SW 1271 (cell line): ENCODE measurements around the gene TTC13.

Experiments
- DNase-seq, 2 experiments: peaks; one replicate each; lab custom pipeline; 2025; lab: John Stamatoyannopoulos, UW

TTC13 gene

DNA sequence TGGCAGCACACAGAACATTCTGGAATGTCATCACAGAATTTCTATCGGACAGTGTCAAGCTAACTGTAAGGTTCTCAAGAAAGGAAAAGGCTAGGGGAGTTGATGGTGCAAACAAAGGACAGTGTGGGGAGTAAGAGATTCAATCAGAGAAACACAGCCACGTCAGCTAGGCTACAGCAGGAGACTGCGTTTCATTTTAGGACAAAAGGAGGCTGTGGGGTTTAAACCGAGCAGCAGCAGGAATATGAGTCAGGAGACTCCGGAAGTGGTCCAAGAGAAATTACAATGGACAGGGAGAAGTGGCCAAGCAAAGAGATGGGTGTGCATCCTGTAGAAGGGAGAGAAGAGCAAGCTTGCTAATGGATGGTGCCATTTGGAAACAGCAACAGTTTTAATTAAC is 72.9 kb downstream of the TTC13 start:
- DNase-seq: no peak

DNA sequence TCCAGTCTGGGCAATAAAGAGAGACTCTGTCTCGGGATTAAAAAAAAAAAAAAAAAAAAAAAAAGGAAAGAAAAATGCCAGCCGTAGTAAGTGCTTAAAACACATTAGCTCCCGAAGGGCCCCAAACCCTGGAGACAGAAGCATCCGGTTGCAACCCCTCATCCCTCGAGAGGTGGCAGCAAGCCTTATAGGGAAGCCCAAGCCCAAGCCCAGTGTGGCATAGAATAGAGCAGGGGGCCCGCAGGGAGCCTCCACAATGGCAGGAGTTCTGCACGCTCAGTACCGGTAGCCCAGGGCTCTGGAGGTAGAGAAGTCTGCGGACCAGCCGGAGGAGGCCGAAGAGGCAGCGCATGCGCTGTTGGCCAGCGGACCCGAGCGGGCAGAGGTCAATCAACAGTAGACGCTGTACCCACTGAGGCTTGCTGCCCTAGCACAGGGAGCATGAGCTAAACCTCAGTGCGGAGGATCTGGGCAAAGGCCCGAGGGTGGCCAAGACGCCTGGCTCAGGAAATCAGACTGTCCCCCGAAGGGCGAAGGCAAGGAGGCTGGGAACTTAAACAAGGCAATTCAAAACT is 76.2 kb downstream of the TTC13 start:
- DNase-seq: no peak

DNA sequence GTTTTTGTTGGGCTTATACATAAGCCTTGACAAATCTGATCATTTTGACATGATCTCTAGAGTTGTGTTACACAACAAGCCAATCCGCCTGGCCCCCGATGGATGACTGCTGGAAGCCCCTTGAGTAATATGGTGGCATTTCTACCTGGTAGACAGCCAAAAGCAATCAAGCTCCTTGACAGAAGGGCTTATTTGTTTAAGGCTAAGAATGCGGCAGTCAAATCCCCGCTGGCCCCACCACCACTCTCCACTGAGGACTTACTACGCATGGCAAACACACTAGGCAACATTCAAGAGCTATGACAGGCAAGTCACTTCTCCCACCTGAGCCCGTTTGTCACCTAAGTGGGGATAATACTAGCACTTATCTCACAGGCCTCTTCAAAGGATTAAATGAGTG is 77.0 kb downstream of the TTC13 start:
- DNase-seq: no peak

DNA sequence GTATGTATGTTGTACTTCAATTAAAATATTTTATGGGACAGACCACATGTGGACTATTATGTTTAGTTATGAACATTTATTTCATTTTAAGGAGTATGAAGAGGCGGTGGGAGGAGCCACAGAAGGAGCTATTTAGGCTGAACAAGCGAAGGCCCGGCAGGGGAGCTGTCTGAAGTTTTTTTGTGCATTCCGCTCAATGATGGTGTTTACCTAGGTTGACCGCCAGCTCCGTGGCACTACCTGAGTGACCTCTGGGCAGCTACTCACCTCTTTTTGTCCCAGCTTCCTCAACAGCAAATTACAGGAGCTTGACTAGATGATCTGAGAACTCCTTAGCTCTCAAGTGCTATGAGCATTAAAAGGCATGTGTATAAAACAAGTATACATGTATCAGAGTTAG is 77.7 kb downstream of the TTC13 start:
- no peak for DNase-seq

DNA sequence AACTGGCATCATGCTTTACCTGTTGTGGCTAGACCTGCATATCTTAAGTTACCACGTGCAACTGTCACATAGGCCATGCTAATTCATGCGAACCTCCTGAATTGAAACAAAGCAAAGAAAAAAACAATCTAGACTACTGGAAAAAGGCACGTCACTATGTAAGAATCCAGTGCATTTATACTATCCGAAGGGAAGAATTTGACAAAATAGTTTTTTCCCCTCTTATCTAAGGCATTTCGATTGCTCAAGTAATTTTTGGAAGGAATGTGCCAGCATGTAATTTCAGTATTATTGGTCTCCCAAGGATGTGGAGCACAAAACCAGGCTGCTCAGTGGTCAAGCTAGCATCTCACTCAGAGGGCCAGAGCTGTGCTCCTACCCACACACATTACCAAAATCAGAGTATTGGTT is 78.8 kb downstream of the TTC13 start:
- DNase-seq: no peak

DNA sequence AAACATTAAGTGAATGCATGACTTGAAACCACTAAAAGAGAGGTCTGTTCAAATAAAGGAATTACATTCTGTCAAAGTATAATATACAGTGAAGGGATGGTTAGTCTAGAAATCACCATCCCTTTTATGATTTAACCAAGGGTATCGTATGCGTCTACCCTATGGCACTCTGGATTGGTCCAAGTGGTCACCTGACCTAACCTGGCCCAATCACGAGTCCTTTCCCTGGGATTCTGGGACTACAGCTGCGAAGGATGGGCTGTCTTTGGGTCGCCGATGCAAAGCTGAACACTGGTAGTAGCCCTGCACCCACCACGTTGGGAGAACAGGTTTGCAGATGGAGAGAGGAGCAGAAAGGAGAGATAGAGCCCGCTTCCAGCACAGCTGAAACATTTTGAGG is 79.9 kb downstream of the TTC13 start:
- no peak for DNase-seq

DNA sequence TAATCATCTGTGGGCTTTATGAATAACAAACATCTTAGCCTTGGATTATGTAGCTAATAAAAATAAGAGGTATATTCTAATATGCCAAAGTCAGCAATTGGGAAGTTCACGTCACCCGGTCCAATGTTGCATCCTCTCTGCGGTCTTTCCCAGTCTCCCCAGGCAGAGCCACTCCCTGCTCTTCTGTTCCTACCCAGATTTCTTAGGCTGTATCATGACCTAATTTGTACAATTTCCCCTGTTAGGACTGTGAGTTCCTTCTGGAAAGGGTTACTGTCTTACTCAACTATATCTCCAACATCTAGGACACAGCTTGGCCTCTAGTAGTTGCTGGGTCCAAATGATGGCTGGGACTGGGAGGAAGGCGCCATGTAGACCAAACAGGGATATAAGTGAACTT is 80.5 kb downstream of the TTC13 start:
- no peak for DNase-seq

DNA sequence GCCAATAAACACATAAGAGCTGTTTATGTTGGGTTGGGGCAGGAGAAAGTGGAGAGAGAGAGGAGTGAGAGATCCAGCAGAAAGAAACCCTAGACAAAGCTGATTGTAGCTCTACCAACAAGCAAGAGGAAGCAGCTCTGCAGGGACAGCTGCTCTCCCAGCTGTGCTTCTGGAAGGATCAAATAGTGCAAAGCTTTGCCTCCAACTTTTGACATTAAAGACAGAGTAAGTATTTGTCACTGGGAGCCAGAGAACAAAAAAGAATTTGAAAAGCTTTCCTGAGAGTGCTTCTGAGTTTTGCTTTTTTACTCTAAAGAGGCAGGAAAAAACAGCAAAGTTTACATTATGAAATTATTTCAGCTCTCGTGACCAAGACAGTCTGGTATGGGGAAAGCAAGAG is 81.9 kb downstream of the TTC13 start:
- DNase-seq: no peak

DNA sequence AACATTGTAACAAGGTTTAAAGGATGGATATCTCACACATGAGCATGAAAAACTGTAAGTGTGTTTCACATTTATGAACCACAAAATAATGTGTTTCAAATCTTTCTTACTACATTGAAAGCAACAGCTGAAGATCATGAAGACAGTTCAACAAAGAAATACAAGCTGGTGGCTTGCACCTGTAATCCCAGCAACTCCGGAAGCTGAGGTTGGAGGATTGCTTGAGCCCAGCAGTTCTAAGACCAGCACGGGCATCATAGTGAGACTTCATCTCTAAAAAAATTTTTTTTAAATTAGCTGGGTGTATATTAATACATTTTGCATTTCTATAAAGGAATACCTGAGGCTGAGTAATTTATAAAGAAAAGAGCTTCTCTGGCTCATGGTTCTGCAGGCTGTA is 83.2 kb downstream of the TTC13 start:
- DNase-seq: no peak

DNA sequence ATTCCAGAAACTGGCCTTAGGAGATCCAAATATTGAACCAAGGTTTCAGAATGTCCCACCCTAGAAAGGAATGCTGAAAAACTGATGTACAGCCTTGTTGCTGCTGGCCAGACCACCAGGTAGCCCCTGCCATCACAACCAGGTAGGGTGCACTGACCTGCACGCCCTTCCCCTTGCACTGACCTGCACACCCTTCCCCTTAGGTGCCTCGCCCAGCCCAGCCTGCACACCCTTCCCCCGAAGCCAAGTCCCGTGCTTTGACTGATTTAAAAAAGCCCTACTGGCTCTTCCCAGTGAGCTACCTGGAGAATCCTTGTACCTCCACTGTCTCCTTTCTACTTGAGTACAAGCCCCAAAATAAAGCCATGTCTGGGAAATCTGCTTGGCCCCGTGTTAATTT is 84.0 kb downstream of the TTC13 start:
- DNase-seq: no peak

DNA sequence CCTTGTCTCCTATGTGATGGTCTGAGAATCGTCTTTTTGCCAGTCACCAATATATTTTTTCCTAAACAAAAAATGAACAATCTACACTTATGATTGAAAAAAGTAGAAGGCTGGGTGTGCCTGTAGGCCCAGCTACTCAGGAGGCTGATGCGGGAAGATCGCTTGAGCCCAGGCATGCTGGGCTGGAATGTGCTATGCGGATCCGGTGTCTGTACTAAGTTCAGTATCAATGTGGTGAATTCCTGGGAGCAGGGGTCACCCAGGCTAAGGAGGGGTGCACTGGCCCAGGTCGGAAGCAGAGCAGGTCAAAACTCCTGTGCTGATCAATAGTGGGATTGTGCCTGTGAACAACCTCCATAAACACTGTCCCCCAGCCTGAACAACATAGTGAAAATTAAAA is 84.6 kb downstream of the TTC13 start:
- DNase-seq: no peak

DNA sequence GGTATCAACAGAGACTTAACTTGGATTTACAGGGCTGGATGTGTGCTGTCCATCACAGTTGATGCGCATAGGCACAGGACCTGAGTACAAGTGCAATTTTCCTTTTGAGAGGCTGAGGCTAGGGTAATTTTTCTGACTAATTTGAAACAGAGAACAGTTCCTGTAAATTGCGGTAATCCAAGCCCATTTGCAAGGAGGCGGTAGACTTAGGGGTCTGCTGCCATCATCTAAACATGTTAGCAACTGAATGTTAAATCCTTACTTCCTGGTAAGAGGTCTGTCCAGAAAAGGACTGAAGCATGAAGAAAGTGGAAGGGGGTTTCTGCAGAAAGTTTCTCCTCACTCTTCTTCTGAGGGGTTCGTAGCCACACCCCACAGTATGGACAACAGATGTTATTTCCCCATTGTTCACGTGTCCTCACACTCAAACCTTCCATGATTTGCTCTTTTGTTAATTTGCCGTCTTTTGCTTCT is 86.6 kb downstream of the TTC13 start:
- DNase-seq: no peak

DNA sequence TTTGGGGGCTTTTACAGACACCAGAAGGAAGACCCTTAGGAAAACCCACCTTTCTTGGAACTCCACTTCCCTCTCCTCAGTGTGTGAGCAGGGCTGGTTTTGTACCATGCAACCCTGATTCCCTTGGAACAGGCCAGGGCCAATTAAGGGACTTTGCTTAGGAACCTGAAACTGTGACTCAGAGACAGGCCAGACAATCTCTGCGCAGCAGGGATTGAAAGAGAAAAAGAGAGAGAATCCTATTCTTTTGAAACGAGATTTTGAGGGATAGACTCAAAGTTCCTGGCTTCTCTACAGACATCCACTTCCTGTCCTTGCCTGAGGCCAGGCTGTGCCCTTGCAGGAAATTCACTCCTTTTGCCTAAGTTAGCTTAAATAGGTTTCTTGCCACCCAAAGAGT is 87.2 kb downstream of the TTC13 start:
- no peak for DNase-seq

DNA sequence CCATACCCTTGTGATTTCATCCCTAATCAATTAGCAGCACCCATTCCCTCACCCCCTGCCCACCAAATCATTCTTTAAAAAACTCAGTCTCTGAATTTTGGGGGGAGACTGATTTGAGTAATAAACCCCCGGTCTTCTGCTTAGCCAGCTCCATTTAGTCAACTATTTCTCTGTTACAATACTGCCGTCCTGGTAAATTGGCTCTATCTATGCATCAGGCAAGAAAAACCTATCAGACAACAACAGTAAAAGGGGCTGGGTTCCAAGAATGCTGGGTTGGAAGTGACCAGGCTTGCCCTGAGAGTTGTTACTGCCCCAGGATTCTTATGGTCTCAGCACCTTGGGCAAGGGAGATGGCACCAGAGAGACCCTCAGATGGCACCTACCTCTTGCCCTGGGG is 94.0 kb downstream of the TTC13 start:
- no peak for DNase-seq

DNA sequence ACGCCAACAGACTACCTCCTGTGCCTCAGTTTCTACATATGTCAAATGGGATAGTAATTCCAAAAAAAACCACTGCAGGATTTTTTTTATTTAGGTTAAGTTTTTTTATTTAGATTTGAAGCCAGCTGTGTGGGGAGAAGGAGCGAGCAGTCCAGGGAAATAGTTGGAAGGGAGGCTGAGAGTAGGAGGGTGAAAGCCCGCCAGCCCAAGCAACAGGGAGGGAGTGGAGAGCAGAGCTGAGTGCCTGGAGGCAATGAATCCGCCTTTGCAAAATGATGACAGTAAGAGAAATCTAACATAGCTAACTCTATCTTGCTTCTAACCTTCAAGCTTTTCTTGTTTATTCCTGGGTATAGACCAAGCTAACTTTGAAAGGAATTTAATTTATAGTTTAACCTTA is 94.7 kb downstream of the TTC13 start:
- DNase-seq: no peak

DNA sequence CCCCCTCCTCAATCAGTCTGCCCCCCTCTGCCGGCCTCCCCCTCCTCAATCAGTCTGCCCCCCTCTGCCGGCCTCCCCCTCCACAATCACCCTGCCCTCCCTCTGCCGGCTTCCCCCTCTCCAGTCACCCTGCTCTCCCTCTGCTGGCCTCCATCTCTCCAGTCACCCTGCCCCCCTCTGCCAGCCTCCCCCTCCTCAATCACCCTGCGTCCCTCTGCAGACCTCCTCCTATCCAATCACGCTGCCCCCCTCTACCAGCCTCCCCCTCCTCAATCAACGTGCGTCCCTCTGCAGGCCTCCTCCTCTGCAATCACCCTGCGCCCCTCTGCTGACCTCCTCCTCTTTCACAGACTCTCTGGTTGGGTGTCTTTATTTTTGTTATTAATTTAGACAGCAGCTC is 98.9 kb downstream of the TTC13 start:
- no peak for DNase-seq

DNA sequence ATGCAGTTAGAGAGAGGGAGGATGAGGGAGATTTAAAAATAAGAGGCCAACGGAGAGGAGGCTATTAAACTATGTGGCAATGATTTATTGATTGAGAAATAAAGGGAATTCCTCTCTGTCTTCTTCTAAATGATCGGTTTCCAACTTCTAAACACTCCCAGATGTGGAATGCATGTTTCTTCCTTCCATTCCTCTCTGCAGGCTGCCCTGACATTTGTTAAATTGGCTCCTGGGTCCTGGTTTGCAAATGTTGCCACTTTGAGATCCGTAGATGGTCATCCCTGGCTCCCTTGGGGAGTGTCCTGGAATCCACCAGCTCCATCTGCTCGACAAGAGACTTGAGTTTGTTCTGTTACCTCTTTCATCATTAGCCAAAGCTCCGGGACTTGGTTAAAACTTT is 100.1 kb downstream of the TTC13 start:
- no peak for DNase-seq

DNA sequence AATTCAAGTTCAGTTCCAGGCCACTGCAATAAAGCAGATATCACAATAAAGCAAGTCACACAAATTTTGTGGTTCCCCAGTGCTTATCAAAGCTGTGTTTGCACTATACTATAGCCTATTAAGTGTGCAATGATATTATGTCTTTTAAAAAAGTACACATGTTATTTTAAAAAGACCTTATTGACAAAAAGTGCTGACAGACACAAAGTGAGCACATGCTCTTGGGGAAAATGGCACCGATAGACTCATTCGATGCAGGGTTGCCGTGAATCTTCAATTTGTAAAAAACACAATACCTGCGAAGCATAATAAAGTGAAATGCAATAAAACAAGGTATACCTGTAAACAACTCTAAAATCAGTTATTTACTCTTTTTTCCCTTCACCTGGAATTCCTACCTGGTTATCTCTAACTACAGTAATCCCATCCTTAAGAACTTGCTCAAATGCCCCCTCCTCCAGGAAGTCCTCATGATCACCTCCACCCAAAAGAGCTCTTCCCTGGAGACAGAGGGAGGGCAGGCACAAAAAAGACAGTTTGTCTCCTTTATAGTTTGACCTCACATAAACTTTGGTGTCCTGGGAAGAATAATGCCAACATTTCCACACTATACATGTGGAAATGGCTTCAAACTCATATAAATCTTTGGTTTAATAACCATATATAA is 100.6 kb downstream of the TTC13 start:
- DNase-seq: no peak

DNA sequence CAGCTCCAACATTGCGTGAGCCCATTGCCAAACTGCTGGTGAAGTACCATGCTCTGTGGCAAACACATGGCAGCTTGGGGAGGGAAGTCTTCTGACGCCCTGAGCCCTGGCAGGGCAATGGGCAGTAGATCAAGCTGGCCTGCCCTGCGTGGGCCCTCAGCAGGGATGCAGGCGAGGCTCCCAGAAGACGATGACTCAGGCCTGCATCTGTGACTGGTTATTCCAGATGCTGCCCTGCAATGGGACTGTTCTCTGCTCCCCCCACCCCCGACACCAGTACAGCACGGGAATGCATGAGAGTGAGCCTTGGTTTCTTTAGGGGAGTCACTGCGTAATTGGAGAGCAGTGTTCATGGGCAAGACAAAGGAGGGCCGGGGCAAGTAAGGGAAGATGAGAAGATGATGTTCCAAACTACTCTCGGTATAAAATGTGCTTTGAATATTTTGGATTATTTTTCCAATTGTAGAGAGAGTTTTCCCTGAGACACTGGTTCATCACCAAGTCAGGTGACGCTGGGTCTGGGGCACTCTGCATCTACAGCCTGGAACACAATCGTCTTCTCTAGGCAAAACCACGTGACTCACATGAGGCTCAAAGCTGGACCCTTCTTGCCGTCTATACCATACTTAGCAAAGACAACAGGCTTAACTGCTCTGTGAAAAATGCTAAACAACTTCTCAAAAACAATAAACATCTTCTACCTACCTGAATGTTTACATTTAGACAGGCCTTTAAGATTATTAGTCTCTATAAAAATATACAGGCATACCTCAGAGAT is 101.3 kb downstream of the TTC13 start:
- no peak for DNase-seq

DNA sequence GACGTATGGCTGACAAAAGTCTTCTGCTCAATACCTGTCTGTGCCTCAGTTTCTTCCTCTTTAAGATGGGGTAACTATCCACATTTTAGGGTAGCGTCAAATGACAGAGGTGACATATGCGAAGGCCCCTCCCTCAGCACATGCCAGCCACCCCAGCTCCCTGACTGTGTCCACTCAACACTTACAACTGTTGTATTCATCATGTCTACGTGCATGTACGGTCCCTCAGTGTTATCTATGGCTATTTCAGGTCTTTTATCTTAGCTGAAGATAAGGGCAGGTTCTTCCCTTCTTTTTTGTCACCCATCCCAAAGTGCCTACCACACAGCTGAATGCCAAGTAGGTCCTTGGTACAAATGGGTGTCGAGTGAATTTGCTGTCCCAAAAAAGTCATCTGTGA is 102.0 kb downstream of the TTC13 start:
- no peak for DNase-seq

DNA sequence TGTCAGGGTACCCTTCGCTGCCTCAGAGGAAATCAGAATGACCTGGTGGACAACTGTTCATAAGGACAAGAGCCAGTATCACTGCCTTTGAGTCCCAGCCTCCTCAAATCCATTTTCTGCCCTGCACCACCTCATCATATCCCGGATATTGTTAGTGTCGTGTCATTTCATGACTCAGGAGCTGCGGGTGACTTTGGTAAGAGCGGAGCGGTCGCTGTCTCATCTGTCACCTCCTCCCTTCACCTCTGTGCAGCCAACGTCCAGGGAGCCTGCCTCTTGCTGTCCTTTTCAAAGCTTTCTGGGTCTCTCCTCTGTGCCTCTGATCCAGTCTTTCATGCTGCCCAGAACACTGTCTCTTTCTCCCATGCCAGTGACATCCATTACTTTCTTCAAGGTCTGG is 103.3 kb downstream of the TTC13 start:
- no peak for DNase-seq

DNA sequence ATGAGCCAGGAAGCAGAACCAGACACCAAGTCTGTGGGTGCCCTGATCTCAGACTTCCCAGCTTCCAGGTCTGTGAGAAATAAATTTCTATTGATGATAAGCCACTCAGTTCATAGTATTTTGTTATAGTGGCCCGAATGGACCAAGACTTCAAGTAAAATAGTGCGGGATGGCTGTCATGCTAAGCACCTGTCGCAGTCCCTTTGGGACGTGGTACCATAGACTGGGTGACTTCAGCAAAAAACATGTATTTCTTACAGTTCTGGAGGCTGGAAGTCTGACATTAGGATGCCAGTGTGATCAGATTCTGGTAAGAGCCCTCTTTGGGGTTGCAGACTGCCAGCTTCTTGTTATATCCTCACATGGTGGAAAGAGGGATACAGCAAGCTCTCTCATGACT is 107.7 kb downstream of the TTC13 start:
- no peak for DNase-seq

DNA sequence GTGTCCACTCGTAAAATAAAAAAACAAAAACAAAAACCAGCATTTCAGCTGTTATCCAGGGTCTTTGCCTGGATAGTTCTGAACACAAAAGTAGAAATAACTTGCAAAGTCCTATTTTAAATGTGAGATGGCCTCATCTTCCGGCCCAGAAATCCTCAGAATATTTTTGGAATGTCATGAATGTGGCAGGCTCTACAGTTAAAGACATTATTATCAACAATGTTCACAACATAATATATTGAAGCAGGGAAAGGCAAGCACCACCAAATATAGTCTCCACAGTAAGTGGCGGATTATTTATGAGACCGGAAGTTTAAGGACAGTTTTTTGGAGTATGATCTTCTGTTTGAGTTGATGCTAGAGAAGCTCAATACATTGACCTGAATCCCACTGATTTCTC is 109.2 kb downstream of the TTC13 start:
- DNase-seq: no peak
